ENCODE measurements around the gene C1QL2. TPM values are rescaled to one million over a fixed set of nuclear protein-coding genes. Genes with fewer than 3 reads are reported as not detected.
A peak's percentile ranks its signal among the peaks of the same experiment; 100 is the strongest.

Gene C1QL2
- total RNA-seq, 6 donors from 2014 or later: not detected

DNA sequence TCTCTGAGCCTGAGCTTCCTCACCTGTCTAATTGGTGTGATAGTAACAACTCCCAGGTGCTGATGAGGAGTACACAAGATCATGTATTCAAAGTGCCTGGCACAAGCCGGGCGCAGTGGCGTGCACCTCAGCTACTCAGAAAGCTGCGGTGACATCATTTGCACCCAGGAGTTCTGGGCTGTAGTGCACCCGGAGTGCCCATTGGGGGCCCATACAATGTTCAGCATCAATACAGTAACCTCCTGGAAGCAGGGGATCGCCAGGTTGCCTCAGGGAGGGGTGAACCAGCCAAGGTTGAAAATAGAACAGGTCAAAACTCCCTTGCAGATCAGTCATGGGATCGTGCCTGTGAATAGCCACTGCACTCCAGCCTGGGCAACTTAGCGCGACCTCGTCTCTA, 11.2 kb upstream of the C1QL2 start:
- DNase-seq (no peak), ATAC-seq (ENCODE audit: low FRiP score in 2 of 2) (no peak)
- H3K27ac ChIP-seq: no peak overlapping the region
- WGBS, 2 donors: 82 to 84% methylated on average over 5 to 10 of the region's 10 CpGs
- no peaks in the 10 kb centered on the region for H3K4me1 ChIP-seq
- no peaks in the 10 kb centered on the region for H3K27me3 ChIP-seq
- H3K4me3 ChIP-seq: no peak overlapping the region
- TF ChIP-seq EP300 (IDR thresholded peaks at IDR 0.05) (no peak), POLR2AphosphoS5 (IDR thresholded peaks at IDR 0.05) (no peak), POLR2A (IDR thresholded peaks at IDR 0.05) (no peak)
- TF ChIP-seq, protein P1, sequence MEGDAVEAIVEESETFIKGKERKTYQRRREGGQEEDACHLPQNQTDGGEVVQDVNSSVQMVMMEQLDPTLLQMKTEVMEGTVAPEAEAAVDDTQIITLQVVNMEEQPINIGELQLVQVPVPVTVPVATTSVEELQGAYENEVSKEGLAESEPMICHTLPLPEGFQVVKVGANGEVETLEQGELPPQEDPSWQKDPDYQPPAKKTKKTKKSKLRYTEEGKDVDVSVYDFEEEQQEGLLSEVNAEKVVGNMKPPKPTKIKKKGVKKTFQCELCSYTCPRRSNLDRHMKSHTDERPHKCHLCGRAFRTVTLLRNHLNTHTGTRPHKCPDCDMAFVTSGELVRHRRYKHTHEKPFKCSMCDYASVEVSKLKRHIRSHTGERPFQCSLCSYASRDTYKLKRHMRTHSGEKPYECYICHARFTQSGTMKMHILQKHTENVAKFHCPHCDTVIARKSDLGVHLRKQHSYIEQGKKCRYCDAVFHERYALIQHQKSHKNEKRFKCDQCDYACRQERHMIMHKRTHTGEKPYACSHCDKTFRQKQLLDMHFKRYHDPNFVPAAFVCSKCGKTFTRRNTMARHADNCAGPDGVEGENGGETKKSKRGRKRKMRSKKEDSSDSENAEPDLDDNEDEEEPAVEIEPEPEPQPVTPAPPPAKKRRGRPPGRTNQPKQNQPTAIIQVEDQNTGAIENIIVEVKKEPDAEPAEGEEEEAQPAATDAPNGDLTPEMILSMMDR (IDR thresholded peaks at IDR 0.05): no peak
- no peaks in the 10 kb centered on the region for H3K36me3 ChIP-seq
- H3K9me3 ChIP-seq: no peaks in the 10 kb centered on the region

DNA sequence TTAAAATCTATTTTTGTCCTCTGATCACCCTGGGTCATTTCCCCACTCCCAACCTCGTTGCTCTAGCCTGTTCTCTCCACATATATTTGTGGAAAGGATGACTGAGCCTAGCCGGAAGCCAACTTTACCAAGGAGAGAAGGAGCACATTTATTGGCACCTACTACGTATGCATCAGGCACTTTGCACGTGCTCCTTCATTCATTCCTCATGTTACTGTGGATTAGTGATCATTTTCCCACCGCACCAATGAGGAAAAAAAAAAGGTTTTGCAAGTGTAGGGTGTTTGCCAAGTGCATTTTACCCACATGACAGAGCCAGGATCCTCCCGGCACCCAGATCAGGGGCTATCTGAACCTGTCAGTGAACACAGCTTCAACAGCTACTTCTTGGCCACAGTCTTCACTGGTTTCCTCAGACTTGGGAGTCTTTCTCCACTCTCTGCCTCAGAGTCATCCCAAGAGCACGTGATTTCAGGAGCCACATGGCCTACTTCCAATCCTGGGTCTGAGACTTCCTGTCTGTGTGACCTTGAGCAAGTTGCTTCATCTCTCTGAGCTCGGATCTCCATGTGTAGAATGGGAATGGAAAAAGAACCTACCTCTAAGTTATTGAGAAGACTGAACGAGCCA, 1.9 kb upstream of the C1QL2 start:
- DNase-seq (no peak), ATAC-seq (ENCODE audit: low FRiP score in 2 of 2) (no peak)
- no peak overlapping the region for H3K27ac ChIP-seq
- H3K27me3 ChIP-seq: peaks cover 0 to 33% (median 17%) of the 10 kb centered on the region in 4 donors
- TF ChIP-seq POLR2A (IDR thresholded peaks at IDR 0.05): no peak
- no peak for TF ChIP-seq EP300 (IDR thresholded peaks at IDR 0.05)
- TF ChIP-seq POLR2AphosphoS5 (IDR thresholded peaks at IDR 0.05): no peak
- H3K9me3 ChIP-seq: no peaks in the 10 kb centered on the region
- H3K4me3 ChIP-seq: no peak overlapping the region
- peaks cover 3 to 33% (median 12%) of the 10 kb centered on the region in 4 donors for H3K4me1 ChIP-seq
- WGBS, 2 donors: 56% methylated on average over 9 of the region's 9 CpGs
- no peaks in the 10 kb centered on the region for H3K36me3 ChIP-seq

DNA sequence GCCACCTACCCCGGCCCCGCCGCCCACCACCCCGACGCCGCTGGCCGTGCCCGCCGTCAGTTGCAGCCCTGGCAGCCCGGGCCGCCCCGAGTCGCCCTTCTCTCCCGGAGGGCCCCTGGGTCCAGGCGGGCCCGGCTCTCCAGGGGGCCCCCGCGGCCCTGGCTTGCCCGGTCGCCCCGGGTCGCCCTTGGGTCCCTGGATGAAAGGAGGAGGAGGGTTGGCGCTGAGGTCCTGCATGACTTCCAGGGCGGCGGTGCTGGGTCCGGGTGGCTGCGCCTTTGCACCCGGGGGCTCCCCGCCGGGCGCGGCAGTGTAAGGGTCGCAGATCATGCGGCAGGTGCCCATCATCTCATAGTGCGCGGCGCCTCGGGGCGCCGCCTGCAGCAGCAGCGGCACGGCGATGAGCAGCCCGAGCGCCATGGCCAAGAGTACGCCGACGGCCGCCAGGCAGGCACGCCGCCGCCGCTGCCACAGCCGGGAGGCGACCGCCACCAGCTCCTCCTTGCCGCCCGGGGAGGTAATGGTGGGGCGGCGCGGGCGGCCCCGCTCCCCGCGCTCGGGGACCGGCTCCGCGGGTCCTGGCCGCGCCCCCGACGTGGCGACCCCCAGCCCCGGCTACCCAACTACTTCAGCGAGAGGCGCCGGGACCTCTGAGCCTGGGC, 570 bp downstream of the C1QL2 start:
- no peak for TF ChIP-seq POLR2A (IDR thresholded peaks at IDR 0.05)
- no peak for TF ChIP-seq POLR2AphosphoS5 (IDR thresholded peaks at IDR 0.05)
- Histone ChIP-seq H3K36me3 (no peaks in the 10 kb centered on the region), H3K9me3 (no peaks in the 10 kb centered on the region), H3K27ac (no peak overlapping the region), H3K4me3 (no peak overlapping the region), H3K27me3 (peaks cover 0 to 37% (median 17%) of the 10 kb centered on the region in 4 donors), H3K4me1 (peaks cover 3 to 33% (median 12%) of the 10 kb centered on the region in 4 donors)
- ATAC-seq (ENCODE audit: low FRiP score in 2 of 2) (no peak), DNase-seq (peak in 1 of 2 donors; percentile 78)
- WGBS, 2 donors: 7% methylated on average over 27 of the region's 78 CpGs; no CpG with 5 or more reads in 1 of the 2 donors

DNA sequence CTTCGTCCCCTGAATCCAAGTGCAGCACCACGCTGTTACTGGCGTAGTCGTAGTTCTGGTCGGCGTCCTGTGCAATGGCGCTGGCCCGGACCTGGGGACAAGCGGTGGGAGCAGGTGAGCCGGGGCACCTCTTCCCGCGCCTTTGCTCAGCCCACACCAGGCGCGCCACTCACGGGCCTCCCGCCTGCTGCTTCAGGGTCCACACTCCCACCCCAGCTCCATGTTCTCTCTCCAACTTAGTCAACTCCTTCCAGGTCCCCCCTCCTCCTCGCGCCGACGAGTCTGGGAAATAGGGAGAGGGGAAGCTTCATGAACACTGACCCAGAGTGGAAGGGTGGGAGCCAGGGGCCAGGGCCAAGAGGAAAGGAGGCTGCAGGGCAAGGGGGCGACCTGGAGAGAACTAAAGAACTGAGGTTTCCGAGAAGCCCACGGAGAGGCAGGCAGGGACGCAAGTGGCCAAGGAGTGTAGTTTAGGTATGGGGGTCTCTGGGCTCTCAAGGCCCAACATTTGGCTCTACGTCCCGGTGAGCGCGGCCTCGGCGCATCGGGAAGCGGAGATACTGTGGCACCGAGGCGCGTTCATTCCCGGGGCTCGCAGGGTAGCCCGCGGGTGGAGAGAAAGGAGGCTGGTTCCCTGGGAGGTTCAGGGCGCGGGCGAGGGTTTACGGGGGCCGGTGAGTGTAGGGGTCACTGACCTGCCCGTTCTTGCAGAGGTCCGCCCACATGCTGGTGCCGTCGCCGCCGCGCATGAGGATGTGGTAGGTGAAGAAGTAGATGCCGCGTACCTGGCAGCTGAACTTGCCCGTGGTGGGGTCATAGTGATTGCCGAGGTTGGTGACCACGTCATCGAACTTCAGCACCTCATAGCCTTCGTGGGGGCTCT, 1.4 kb downstream of the C1QL2 start:
- Histone ChIP-seq H3K27me3 (peaks cover 0 to 37% (median 17%) of the 10 kb centered on the region in 4 donors), H3K4me3 (no peak overlapping the region)

DNA sequence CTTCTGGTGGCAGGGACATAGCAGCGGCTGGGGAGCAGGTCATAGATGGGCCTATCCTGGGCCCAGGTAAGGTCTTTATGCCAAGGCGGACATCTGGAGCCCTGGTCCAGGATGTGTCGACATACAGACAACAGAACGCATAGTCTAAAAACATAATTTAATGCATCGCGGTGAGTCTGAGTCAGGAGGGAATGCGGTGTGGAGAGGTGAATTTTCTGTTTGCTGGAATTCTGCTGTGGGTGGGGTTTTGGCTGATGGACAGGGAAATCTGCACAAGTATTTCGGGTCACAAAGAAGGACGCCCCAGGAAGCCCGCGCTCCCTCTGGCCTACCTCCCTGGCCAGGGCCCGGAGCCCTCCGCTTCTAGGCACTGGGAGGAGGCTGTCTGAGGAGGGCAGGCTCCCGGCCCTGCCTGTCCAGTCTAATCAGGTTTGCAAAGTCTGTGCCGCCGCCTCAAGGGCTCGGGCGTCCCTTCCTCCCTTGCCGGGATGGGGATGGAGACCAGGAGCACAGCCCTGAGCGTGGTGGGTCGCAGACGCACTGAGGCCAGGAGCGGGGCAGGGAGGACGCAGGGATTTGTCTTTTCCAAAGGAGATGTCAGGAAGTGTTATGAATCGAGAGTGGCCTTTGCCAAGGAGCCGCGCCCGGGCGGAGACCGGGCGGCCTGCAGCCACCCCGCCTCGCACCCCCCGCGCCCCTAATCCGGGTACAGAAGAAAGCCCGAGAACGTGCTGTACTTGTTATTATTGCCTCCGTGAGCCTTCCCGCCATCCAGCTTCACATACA, 2.3 kb downstream of the C1QL2 start:
- Histone ChIP-seq H3K27me3 (peaks cover 0 to 37% (median 17%) of the 10 kb centered on the region in 4 donors), H3K36me3 (no peaks in the 10 kb centered on the region), H3K4me1 (peaks cover 3 to 33% (median 12%) of the 10 kb centered on the region in 4 donors), H3K4me3 (no peak overlapping the region), H3K9me3 (no peaks in the 10 kb centered on the region), H3K27ac (no peak overlapping the region)
- DNase-seq (peak in 1 of 2 donors; percentile 66), ATAC-seq (ENCODE audit: low FRiP score in 2 of 2) (no peak)
- 9 to 12% methylated on average over 10 to 38 of the region's 40 CpGs for WGBS, 2 donors
- TF ChIP-seq EP300 (IDR thresholded peaks at IDR 0.05) (no peak), POLR2AphosphoS5 (IDR thresholded peaks at IDR 0.05) (no peak)
- TF ChIP-seq, protein P1 (IDR thresholded peaks at IDR 0.05): no peak

More for the DNA sequence above, 1.4 kb downstream of the C1QL2 start:
- Histone ChIP-seq H3K27ac (no peak overlapping the region), H3K36me3 (no peaks in the 10 kb centered on the region), H3K4me1 (peaks cover 3 to 33% (median 12%) of the 10 kb centered on the region in 4 donors), H3K9me3 (no peaks in the 10 kb centered on the region)
- ATAC-seq (ENCODE audit: low FRiP score in 2 of 2) (no peak), DNase-seq (peak in 1 of 2 donors; percentile 74)
- WGBS, 2 donors: 4 to 5% methylated on average over 28 to 54 of the region's 58 CpGs
- TF ChIP-seq POLR2AphosphoS5 (IDR thresholded peaks at IDR 0.05) (no peak), EP300 (IDR thresholded peaks at IDR 0.05) (no peak), POLR2A (IDR thresholded peaks at IDR 0.05) (no peak)
- TF ChIP-seq, protein P1 (IDR thresholded peaks at IDR 0.05): no peak
